SK-N-SH (cell line): ENCODE measurements around the gene KIAA0513. TPM values are rescaled to one million over a fixed set of nuclear protein-coding genes. Genes with fewer than 3 reads are reported as not detected.

Experiments used
- CTCF ChIA-PET: fragments of 300-600, 350-600 bp; formaldehyde crosslinking; extraction: SDS; loops from one replicate; lab custom pipeline; 2021; lab: Yijun Ruan, JAX
- POLR2A ChIA-PET: fragments of 350-600 bp; sonication (Branson Sonifier 250); formaldehyde crosslinking; extraction: SDS; loops from one replicate; lab custom pipeline; 2020; ENCODE audit warnings: antibody characterized with exemption, inconsistent platforms; lab: Yijun Ruan, JAX
- DNase-seq: peaks from one replicate; pipeline ENCODE4 v3.0.0; 2012
- H2AFZ ChIP-seq: fragments of 200-600 bp; sonication (generic); 2 replicates; pipeline ENCODE4 v1.8.1; 2016; ENCODE audit warnings: antibody characterized with exemption, mild to moderate bottlenecking, low read depth
- H3F3A ChIP-seq: fragments of 200-600 bp; sonication (generic); replicated peaks from 2 replicates; pipeline ENCODE3; 2016; ENCODE audit warnings: antibody characterized with exemption, mild to moderate bottlenecking; ENCODE audit not compliant: insufficient read depth
- H3K27ac ChIP-seq, 2 experiments: fragments of 200-500 bp in 1 of 2; fragments of 200-600 bp in 1 of 2; sonication (Bioruptor generic) in 1 of 2; sonication (generic), shearing (Covaris generic) in 1 of 2; 2 replicates each; pipeline versions ENCODE4 v1.5.1 to v1.6.1; 2014 to 2016; ENCODE audit warnings: low read depth in 2 of 2, inconsistent platforms in 1 of 2, low read length in 1 of 2, mild to moderate bottlenecking in 1 of 2, mixed read lengths in 1 of 2
- H3K27me3 ChIP-seq: fragments of 200-600 bp; sonication (generic), shearing (Covaris generic); 2 replicates; pipeline ENCODE4 v1.6.1; 2016; ENCODE audit warnings: mixed run types; ENCODE audit not compliant: insufficient read depth
- H3K36me3 ChIP-seq, 2 experiments: fragments of 200-500 bp in 1 of 2; fragments of 200-600 bp in 1 of 2; sonication (Bioruptor generic) in 1 of 2; sonication (generic) in 1 of 2; replicated peaks in 1 of 2; 2 replicates each; pipeline versions ENCODE3 to v1.5.1; 2014 to 2016; ENCODE audit warnings: low read length in 1 of 2, mild to moderate bottlenecking in 1 of 2; ENCODE audit not compliant: insufficient read depth in 2 of 2, control insufficient read depth in 1 of 2
- H3K4me1 ChIP-seq, 2 experiments: fragments of 200-500 bp in 1 of 2; fragments of 200-600 bp in 1 of 2; sonication (Bioruptor generic) in 1 of 2; sonication (generic), shearing (Covaris generic) in 1 of 2; 2 replicates each; pipeline versions ENCODE4 v1.5.1 to v1.6.1; 2014 to 2016; ENCODE audit warnings: low read depth in 1 of 2, low read length in 1 of 2, mixed run types in 1 of 2; ENCODE audit not compliant: insufficient read depth in 2 of 2, control insufficient read depth in 1 of 2
- H3K4me2 ChIP-seq: fragments of 200-600 bp; sonication (generic), shearing (Covaris generic); 2 replicates; pipeline ENCODE4 v1.6.1; 2017; ENCODE audit warnings: mixed run types
- H3K4me3 ChIP-seq, 2 experiments: fragments of 200-500 bp in 1 of 2; fragments of 200-600 bp in 1 of 2; sonication (Bioruptor generic) in 1 of 2; sonication (generic), shearing (Covaris generic) in 1 of 2; 2 replicates each; pipeline versions ENCODE4 v1.5.1 to v1.8.1; 2014 to 2016; ENCODE audit warnings: low read depth in 2 of 2, inconsistent platforms in 1 of 2, low read length in 1 of 2, mild to moderate bottlenecking in 1 of 2, mixed read lengths in 1 of 2, moderate library complexity in 1 of 2
- H3K79me2 ChIP-seq: fragments of 200-600 bp; sonication (generic); 2 replicates; pipeline ENCODE4 v1.8.1; 2017; ENCODE audit warnings: mild to moderate bottlenecking; ENCODE audit not compliant: insufficient read depth
- H3K9ac ChIP-seq: fragments of 200-600 bp; sonication (generic); 2 replicates; pipeline ENCODE4 v1.6.1; 2017; ENCODE audit warnings: mixed run types
- H3K9me2 ChIP-seq: fragments of 200-600 bp; sonication (generic); 2 replicates; pipeline ENCODE4 v1.6.1; 2017; ENCODE audit warnings: mixed run types
- H3K9me3 ChIP-seq: fragments of 200-600 bp; sonication (generic); 2 replicates; pipeline ENCODE4 v1.6.1; 2017; ENCODE audit warnings: mixed run types, mild to moderate bottlenecking, moderate library complexity
- H4K20me1 ChIP-seq: fragments of 200-600 bp; sonication (generic); 2 replicates; pipeline ENCODE4 v1.6.1; 2017; ENCODE audit warnings: mild to moderate bottlenecking, mixed run types; ENCODE audit not compliant: insufficient read depth
- CTCF ChIP-seq: fragments of 200-600 bp; sonication (generic); IDR thresholded peaks from 2 replicates; pipeline ENCODE4 v1.6.1; 2017; ENCODE audit warnings: antibody characterized with exemption, mild to moderate bottlenecking, moderate library complexity
- EZH2phosphoT487 ChIP-seq: fragments of 200-600 bp; sonication (generic); IDR thresholded peaks from 2 replicates; pipeline ENCODE4 v1.6.1; 2017; ENCODE audit warnings: low read depth, mixed run types, mild to moderate bottlenecking, antibody characterized with exemption, moderate library complexity, borderline replicate concordance
- GATA2 ChIP-seq: sonication (generic); formaldehyde crosslinking; IDR thresholded peaks from 2 replicates; pipeline ENCODE4 v1.5.0; 2020; ENCODE audit warnings: mild to moderate bottlenecking, missing genetic modification reagents
- NRF1 ChIP-seq: IDR thresholded peaks from 2 replicates; pipeline ENCODE4 v1.6.1; 2012; ENCODE audit warnings: low read depth, mild to moderate bottlenecking, low read length
- REST ChIP-seq: IDR thresholded peaks from 2 replicates; pipeline ENCODE4 v1.6.1; 2012; ENCODE audit warnings: mild to moderate bottlenecking, low read depth, low read length, moderate library complexity
- RXRA ChIP-seq: IDR thresholded peaks from 2 replicates; pipeline ENCODE4 v1.4.0; 2012; ENCODE audit warnings: low read depth, mild to moderate bottlenecking, borderline replicate concordance
- SIN3A ChIP-seq: IDR thresholded peaks from 2 replicates; pipeline ENCODE4 v1.6.1; 2012; ENCODE audit warnings: low read depth, mild to moderate bottlenecking, low read length, moderate library complexity, borderline replicate concordance
- TEAD4 ChIP-seq: IDR thresholded peaks from 2 replicates; pipeline ENCODE4 v1.4.0; 2012; ENCODE audit warnings: mild to moderate bottlenecking, borderline replicate concordance; ENCODE audit not compliant: insufficient read depth
- WGBS: methylation state at CpG from one replicate; pipeline ENCODE4 v1.1.6; 2017; ENCODE audit warnings: low lambda C conversion rate; 5-methylcytosine and 5-hydroxymethylcytosine counted together
- polyA plus RNA-seq, 3 experiments: library from polyadenylated mRNA; depleted of rRNA; stranded (reverse); fragments of >200 nt; gene quantifications; 2 replicates each; pipeline ENCODE4 v1.2.3, GENCODE V29; 2012

The KIAA0513 gene
- polyA plus RNA-seq, 1 of the 3 experiments (the other 2 are of a cell fraction), result 6.5 TPM

DNA sequence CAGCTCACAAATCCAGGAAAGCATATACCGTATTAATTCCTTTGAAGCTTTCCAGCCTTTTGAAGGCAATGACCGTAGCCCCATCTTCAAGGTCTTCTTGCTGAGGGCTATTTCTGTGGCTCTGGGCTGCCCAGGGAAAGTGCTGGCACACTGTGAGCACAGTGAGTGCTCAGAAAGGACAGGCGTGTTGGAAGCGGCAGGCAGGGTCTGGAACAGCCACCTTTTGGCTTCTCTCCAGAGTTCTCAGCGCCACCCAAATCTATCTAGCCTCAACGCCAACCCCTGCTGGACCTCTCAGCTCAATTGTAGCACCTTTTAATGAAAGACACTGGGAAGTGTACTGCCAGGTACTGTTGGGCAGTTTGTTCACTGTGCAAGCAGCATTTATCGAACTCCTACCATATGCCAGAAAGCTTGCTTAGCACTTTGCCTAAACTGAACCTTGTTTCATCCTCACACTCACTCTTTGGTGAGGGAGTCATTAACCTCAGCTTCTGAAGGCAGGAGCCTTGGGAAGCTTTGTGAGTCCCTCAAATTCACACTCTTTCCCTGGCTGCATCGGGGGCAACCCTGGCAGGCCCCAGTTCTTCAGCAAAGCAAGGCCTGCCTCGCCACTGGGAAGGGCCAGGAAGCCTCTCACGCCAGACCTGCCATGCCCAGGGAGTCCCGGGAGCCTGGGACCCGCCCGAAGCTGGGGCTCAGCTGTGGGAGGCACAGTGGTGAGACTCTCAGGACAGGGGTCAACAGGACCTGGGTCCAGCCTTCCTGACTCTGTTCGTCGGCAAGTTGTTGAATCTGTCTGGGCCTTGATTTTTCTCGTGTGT lies 98.2 kb downstream of the KIAA0513 start:
- Histone ChIP-seq H3K9me2 (no peaks in the 10 kb centered on the region), H3K9me3 (no peaks in the 10 kb centered on the region), H3K4me1 (peaks cover 17 to 22% of the 10 kb centered on the region in 2 experiments; a peak in 3 of 4 replicates), H3K79me2 (no peaks in the 10 kb centered on the region), H3F3A (peaks cover 14% of the 10 kb centered on the region), H4K20me1 (no peaks in the 10 kb centered on the region), H3K36me3 (no peaks in the 10 kb centered on the region), H2AFZ (no peak overlapping the region), H3K27ac (peak overlapping the region in 1 of 2 experiments; percentile 64; a peak in 1 of 4 replicates), H3K9ac (no peak overlapping the region), H3K4me2 (no peak overlapping the region), H3K27me3 (no peaks in the 10 kb centered on the region), H3K4me3 (no peak overlapping the region)
- no peak for TF ChIP-seq TEAD4
- TF ChIP-seq NRF1, result no peak
- no peak for TF ChIP-seq RXRA
- no peak for TF ChIP-seq REST
- TF ChIP-seq GATA2 (CRISPR knock-in tag), result no peak
- no peak for TF ChIP-seq EZH2phosphoT487
- TF ChIP-seq CTCF, result no peak
- TF ChIP-seq SIN3A, result no peak
- ChIA-PET CTCF (interaction anchor here (0.6 to 5.5 kb wide), 10 partner anchors 10 to 296 kb away, joined by 3 to 48 read pairs (median 4); no protein-coding TSS in a partner anchor), POLR2A (interaction anchor here (1.2 kb wide), 1 partner anchor 15 kb away, joined by 4 read pairs; no protein-coding TSS in a partner anchor)
- DNase-seq, result no peak
- whole genome bisulfite sequencing, result 96% methylated on average over 11 of the region's 16 CpGs
